HG03432 (cell line): ENCODE results near the gene AXIN1.
"Not testable (repeated sequence)": the region's sequence is repeated elsewhere in the genome, so short reads cannot be mapped to it uniquely, and the experiment has no call there.

Experiments used
- ATAC-seq: cut with Tn5 transposase; IDR thresholded peaks from one replicate; pipeline ENCODE4 v1.9.1; 2021; ENCODE audit warnings: mild to moderate bottlenecking, moderate library complexity; ENCODE audit not compliant: unreplicated experiment

The AXIN1 gene

DNA sequence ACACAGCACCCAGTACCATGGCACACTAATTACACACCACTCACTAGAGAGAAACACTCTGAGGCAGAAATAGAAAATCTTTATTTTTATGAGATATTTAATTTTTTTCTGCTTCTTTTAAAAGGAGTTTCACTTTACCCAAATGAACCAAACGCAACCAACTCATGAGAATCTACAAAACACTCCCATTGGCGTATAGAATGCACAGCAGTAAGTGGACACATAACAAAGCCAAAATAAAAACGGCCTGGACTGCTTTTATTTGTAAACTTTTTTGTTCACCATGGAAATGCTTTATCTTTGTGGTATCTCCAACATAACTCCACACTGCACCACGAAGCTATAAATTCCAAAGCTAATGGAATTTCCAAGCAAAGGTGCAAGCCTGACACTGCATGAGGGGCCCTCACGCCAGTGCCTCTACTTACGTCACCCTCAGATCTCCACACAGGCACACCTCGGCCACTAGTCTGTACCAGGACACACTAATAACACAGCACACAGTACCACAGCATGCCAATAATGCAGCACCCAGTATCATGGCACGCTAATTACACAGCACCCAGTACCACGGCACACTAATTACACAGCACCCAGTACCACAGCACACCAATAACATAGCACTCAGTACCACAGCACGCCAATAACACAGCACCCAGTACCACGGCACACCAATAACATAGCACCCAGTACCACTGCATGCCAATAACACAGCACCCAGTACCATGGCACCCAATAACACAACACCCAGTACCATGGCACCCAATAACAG is 17.5 kb downstream of the AXIN1 start:
- not testable (repeated sequence) for ATAC-seq

DNA sequence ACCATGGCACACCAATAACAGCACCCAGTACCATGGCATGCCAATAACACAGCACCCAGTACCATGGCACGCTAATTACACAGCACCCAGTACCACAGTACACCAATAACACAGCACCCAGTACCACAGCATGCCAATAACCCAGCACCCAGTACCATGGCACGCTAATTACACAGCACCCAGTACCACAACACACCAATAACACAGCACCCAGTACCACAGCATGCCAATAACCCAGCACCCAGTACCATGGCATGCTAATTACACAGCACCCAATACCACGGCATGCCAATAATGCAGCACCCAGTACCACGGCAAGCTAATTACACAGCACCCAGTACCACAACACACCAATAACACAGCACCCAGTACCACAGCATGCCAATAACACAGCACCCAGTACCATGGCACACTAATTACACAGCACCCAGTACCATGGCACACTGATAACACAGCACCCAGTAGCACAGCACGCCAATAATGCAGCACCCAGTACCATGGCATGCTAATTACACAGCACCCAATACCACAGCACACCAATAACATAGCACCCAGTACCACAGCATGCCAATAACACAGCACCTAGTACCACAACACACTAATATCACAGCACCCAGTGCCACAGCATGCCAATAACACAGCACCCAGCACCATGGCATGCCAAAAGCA is 18.2 kb downstream of the AXIN1 start:
- ATAC-seq: not testable (repeated sequence)

DNA sequence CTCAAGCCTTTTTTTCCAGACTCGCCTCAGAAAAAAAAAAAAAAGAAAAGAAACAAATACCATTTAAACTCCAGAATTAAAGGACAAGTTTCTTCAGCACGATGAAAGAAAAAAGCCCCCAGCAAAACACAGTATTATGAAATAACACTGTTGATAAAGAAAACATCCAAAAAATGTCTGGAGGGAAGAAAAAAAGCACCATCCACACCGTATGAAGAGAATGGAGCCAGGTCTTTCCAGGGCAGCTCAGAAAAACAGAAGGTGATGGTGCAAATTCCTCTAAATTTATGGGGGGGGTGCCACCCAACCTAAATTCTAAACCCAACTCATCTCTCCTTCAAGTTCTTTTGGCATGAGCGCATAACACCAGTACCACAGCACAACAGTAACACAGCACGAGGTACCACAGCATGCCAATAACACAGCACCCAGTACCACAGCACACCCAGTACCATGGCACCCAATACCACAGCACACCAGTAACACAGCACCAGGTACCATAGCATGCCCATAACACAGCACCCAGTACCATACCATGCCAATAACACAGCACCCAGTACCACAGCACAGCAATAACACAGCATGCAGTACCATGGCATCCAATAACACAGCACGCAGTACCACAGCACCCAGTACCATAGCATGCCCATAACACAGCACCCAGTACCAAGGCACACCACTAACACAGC is 19.0 kb downstream of the AXIN1 start:
- ATAC-seq: no peak

DNA sequence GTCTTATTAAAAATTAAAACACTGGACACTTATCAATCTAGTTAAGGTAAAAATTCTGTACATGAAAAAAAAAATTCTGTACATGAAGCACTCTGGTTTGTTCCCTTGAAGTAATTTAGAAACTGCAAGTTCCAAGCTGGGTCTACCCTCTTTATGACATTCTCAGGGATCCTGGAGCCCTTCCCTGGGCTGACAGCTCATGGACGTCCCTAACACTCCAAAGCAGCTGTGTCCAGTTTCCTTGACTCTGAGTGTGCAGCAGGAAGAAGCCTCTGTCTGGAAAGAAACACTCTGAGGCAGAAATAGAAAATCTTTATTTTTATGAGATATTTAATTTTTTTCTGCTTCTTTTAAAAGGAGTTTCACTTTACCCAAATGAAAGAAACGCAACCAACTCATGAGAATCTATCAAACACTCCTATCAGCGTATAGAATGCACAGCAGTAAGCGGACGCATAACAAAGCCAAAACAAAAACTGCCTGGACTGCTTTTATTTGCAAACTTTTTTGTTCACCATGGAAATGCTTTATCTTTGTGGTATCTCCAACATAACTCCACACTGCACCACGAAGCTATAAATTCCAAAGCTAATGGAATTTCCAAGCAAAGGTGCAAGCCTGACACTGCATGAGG is 21.2 kb downstream of the AXIN1 start:
- not testable (repeated sequence) for ATAC-seq

DNA sequence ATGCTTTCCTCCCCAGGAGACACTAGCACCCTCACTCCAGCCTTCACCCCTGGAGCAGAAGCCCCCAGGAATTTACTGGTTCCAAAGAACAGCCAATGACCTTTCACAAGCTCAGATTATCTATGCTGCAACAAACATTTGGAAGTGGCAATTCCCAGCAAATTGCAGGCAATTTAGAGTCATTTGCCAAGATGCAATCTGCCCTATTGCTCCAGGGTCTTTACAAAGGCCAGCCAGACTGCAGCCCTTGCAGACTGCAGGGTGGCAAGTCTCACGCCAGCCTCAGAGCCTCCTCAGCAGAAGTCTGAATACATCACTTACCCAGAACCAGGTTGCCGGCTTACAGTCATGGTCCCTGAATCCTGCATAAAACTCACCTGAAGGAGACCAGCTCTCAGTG is 21.8 kb downstream of the AXIN1 start:
- ATAC-seq: no peak

DNA sequence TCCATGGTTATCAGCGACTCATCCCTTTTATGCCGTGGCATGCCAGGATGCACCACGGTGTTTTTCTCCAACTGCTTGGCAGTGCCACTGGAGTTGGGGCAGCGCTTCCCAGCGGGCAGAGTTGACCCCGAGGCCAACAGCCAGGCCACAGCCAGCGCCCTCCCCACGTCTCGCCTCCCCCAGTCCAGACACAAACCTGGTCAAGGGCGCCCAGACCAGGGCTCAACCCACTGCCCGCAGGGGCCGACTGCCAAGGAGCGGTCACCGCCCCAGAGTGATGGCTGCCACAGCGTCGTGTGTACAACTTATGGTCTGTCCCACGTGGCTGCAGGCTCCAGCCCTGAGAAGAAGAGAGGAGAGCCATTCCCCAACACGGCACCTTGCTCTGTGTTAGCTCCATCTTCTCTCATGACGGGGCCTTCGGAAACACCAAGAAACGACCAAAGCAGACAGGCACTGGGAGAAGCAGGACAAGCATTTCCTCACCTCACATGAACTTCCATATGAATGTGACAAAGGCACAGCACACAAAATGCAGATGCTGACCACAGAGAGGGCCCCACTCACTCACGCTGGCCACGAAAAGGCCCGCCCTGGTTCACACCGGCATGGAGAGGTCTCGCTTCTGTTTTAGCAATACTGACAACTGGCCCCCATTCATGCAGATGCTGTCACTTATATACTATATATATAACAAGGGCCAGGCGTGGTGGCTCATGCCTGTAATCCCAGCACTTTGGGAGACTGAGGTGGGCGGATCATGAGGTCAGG is 27.0 kb downstream of the AXIN1 start:
- ATAC-seq: no peak

DNA sequence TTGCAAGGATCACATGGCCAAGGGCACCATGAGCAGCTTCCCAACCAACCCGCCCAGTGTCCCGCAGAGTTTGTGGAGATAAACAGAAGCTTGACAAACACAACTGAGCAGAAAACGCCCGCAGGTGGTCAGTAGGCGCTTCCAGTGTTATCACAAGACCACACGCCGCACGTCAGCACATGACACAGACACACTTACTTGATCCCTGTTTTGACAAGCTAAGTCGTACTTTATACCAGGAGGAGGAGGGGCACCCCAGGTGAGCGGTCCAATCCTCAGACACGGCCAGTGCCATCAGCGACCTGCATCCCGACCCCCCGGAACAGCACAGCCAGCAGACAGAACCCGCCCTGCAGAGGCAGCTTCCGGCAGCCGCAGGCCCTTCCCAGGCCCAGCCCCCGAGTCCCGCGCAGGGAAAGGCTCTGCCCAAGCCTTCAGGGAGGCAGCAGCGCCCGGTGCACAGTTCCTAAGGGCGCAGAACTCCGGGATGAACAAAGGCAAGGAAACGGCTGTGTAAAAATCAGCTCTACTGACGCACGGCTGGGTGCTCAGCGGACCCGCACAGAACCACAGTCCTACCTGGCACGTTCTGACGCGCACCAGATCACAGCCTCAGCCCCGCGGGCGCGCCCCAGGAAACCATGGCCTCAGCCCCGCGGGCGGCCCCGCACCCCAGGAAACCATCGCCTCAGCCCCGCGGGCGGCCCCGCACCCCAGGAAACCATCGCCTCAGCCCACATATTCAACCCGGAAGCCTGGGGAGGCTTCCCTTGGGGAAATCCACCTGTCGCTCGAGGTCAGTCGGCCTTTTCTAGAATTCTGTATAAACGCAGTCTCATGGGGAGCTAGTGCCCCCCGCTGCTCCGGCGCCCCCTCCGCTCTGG is 27.8 kb downstream of the AXIN1 start:
- ATAC-seq: peak; percentile 51

DNA sequence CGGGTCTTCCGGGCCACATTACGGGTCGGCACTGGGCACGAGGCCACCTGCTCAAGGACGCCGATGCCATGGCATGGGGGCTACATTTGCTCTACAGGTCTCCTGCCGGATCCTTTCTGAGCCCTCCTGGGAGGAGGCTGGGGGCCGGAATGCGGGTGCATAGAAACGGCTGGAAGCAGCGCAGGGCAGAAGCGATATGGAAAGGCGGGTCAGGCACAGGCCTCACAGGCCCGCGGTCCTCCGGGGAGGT is 28.4 kb downstream of the AXIN1 start:
- ATAC-seq: no peak

DNA sequence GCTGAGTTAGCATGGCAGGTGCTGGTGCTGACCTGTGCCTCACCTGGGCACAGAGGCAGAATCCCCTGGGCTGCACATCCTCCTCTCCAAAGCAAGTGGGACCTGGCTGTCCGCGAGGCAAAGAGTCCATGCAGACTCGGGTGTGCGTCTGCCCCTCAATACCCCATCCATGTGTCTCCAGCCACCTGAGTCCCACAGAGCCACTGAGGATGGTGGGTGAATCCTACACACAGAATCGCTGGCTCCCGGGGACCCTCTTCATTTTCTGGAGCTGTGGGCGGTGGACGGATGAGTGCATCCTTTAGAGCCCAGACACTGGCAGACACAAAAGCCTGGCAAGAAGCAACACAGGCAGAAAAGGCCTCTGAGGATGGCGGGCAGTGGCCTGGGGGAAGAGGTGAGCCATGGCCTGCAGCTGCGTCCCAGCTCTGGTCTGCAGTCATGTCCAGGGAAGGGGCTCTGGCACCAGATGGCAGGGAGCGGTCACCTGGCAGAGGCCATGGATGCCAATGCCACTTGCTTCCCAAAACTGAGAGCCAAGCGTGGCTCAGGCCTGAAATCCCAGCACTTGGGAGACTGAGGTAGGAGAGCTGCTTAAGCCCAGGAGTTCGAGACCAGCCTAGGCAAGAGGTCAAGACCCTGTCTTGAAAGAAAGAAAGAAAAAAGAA is 29.9 kb downstream of the AXIN1 start:
- no peak for ATAC-seq

DNA sequence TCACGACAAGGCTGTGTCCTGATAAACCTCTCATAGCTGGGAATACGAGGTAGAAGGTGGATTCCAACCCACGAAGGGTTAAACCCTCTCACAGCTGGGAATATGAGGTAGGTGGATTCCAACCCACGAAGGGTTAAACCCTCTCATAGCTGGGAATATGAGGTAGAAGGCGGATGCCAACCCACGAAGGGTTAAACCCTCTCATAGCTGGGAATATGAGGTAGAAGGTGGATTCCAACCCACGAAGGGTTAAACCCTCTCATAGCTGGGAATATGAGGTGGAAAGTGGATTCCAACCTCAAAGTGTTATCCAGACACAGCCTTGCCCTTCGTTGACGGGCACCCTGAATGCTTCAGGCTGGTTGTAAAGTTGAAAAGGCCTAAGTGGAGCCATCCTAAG is 31.0 kb downstream of the AXIN1 start:
- ATAC-seq: no peak

DNA sequence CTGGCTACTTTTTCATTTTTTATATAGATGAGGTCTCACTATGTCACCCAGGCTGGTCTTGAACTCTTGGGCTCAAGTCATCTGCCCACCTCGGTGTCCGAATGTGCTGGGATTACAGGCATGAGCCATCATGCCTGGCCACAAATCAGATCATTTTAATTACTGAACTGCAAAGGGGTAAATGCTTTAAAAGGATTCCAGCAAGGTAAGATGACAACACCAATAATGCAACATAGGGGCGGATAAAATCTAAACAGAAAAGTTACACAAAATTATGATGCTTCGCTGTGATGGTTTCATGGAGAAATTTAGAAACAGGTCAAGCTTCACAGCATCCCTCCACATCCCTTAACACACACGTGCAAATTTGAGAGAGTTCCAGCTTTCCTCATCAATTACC is 32.3 kb downstream of the AXIN1 start:
- no peak for ATAC-seq

DNA sequence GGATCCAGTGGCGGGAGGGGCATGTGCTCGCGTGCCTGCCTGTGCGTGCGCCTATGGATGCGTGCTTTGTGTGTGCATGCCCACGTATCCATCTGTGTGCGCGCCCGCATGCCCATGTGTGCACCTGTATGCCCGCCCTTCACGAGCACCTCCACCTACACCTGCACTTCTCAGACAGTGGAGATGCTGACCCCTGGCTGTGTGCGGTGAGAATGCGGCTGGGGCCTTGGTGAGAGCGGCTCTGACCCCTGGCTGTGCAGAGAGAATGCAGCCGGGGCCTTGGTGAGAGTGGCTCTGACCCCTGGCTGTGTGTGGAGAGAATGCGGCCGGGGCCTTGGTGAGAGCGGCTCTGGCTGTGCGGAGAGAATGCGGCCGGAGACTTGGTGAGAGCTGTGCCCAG is 33.9 kb downstream of the AXIN1 start:
- no peak for ATAC-seq

DNA sequence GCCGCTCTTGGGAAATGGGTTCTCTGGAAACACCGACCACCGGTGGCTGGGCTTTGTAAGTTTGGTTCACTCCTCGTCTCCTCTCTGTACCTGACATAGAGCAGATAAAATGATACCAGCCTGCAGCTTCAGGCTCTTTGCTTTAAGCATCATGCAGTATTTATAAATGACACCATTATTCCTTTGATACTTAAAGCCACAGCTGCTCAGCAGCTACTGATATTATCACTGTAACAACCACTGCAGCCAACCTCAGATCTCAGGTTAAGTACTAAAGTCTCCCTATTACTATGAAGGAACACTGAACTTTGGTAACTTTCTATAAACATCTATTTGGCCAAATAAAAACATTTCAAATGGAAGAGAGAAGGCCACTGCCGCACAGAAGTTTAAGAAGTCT is 34.9 kb downstream of the AXIN1 start:
- no peak for ATAC-seq

DNA sequence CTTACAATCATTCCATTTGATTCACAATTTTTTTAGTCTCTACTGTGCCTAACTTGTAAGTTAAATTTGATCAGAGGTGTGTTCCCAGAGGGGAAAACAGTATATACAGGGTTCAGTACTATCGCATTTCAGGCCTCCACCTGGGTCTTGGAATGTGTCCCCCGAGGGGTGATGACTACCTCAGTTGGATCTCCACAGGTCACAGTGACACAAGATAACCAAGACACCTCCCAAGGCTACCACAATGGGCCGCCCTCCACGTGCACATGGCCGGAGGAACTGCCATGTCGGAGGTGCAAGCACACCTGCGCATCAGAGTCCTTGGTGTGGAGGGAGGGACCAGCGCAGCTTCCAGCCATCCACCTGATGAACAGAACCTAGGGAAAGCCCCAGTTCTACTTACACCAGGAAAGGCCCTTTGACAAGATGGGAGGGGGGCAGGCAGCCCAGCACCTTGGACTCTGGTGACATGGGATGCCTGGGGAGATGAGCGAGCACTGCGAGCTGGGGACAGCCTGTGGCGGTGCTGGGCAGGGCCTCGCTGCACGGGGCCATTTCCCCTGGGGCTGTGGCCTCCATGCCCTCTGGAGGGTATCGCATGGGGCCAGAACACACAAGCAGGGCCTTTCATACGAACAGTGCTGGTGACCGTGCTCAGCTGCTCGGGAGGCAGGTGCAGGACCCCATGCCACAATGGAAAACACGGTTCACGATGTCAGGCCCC is 35.6 kb downstream of the AXIN1 start:
- ATAC-seq: no peak

DNA sequence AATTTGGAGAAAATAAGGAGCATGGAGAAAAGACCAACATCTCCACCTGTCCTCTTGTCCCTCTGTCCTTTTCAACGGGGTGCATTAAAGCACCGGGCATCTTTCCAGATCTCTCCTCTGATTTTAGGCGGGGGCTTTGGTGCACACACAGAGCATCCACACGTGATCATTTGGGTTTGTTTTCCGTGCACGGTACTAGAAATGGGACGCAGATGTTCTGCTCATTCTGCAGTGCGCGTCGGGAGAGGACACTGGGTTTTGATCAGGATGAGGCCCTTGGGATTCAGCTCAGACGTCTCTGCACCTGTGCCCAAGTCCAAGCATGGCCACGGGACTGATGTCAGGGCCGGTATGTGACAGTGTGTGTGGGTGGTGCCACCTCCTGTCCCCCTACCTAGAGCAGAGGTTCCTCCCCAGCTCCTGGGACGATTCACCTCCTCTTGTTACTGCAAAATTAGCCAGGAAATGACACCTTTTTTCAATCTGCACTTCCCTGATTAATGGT is 37.7 kb downstream of the AXIN1 start:
- no peak for ATAC-seq

DNA sequence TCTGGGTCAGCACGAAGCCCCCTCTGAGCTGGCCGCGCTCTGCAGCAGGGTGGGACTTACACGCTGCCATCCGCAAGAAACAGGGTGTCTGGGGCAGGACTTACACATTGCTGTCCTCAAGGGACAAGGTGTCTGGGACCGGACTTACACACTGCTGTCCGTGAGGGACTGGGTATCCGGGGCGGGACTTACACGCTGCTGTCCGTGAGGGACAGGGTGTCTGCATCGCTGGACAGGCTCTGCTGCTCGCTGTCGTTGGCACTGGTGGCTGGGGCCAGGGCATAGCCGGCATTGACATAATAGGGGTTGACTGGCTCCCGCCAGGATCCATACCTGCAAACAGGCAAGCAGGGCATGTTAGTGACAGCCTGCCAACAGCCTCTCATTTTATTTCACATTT is 38.2 kb downstream of the AXIN1 start:
- no peak for ATAC-seq

DNA sequence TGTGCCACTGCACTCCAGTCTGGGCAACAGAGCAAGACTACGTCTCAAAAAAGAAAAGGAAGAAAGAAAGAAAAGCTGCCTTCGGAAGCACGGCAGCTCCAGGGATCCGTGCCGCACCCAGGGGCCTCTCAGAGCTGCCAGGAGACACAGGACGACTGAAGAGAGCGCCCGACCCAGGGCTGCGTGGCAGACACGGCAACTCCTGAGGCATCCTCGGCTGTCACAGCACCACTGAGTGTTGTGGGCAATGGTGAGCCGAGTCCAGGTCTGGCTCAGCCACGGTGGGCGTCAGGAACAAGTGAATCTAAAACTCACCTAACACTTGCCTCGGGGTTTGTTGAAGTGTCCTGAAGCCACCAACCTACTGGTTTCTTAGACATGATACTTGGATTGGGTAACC is 40.8 kb downstream of the AXIN1 start:
- no peak for ATAC-seq

DNA sequence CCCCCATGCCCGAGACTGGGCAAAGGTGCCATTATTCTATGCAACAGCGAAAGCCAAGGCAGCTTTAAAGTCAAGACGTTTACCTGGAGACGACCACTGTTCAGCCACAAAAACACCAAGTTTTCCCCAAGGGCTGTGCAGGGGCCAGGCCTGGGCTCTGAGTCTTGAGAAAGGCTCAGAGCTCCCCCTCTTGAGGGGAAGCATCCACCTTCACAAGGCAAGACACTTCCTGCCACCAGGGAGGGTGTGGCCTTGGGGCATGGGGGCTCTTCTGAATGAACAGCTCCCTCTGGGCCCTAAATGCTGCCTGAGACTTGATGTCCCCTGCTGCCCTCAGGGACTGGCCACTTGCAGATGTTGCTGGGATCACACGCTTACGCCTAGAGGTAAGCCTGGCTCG is 43.0 kb downstream of the AXIN1 start:
- no peak for ATAC-seq
